ENCODE data around the gene CDH4. TPM values are rescaled to one million over a fixed set of nuclear protein-coding genes. Genes with fewer than 3 reads are reported as not detected.

Gene CDH4
- total RNA-seq, 1 donor from 2014 or later: 0.23 TPM

DNA sequence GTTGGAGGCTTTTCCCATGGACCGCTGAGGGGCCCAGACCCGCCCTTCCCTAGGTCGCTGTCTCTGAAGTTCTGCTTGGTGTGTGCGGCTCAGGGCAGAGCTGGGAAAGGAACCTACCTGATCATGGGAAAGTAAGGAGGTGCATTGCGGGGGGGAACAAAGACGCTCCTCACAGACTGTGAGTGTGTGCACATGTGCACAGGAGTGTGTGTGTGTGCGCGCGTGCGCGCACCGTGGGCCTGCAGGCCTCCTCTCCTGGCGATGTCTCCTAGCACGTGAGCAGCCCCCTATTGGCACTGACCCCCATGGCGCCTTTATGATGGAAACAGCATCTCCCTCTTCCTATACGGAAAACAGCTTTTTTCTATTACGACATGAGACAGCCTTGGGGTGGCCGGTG, 589.5 kb downstream of the CDH4 start:
- H3K27ac Mint-ChIP-seq (ENCODE audit: unreplicated experiment): no peak overlapping the region
- no peaks in the 10 kb centered on the region for H3K9me3 Mint-ChIP-seq (ENCODE audit: unreplicated experiment)
- no peaks in the 10 kb centered on the region for H3K36me3 Mint-ChIP-seq (ENCODE audit: low read depth, unreplicated experiment)
- DNase-seq (ENCODE audit: low spot score): no peak
- no peak overlapping the region for H3K4me3 Mint-ChIP-seq (ENCODE audit: unreplicated experiment)
- TF ChIP-seq, protein P1, sequence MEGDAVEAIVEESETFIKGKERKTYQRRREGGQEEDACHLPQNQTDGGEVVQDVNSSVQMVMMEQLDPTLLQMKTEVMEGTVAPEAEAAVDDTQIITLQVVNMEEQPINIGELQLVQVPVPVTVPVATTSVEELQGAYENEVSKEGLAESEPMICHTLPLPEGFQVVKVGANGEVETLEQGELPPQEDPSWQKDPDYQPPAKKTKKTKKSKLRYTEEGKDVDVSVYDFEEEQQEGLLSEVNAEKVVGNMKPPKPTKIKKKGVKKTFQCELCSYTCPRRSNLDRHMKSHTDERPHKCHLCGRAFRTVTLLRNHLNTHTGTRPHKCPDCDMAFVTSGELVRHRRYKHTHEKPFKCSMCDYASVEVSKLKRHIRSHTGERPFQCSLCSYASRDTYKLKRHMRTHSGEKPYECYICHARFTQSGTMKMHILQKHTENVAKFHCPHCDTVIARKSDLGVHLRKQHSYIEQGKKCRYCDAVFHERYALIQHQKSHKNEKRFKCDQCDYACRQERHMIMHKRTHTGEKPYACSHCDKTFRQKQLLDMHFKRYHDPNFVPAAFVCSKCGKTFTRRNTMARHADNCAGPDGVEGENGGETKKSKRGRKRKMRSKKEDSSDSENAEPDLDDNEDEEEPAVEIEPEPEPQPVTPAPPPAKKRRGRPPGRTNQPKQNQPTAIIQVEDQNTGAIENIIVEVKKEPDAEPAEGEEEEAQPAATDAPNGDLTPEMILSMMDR (IDR thresholded peaks at IDR 0.05; ENCODE audit: unreplicated experiment): no peak
- H3K27me3 Mint-ChIP-seq (ENCODE audit: unreplicated experiment): peaks cover 9% of the 10 kb centered on the region
- H3K4me1 Mint-ChIP-seq (ENCODE audit: unreplicated experiment): no peaks in the 10 kb centered on the region

DNA sequence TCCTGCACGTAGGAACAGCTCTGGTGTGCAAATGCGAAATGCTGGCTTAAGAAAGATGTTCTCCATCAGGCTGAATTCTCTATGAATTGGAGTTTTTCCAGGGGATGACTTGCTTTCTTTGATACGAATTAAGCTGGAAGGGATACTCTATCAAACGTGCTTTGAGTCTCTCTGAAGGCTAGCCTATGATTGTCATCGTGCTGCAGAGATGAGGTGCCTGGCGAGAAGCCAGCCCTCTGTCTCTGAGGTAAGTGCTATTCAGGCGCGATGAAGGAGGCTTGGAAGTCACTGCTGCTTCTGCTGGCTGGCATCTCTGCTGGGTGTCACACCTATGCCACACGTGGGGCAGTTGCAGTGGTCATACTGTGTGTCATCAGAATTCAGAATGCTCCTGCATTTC, 589.9 kb downstream of the CDH4 start:
- Mint-ChIP-seq H3K36me3 (ENCODE audit: low read depth, unreplicated experiment) (no peaks in the 10 kb centered on the region), H3K4me1 (ENCODE audit: unreplicated experiment) (no peaks in the 10 kb centered on the region), H3K4me3 (ENCODE audit: unreplicated experiment) (no peak overlapping the region), H3K27me3 (ENCODE audit: unreplicated experiment) (peaks cover 9% of the 10 kb centered on the region), H3K9me3 (ENCODE audit: unreplicated experiment) (no peaks in the 10 kb centered on the region), H3K27ac (ENCODE audit: unreplicated experiment) (no peak overlapping the region)
- TF ChIP-seq, protein P1 (IDR thresholded peaks at IDR 0.05; ENCODE audit: unreplicated experiment): no peak
- no peak for DNase-seq (ENCODE audit: low spot score)

DNA sequence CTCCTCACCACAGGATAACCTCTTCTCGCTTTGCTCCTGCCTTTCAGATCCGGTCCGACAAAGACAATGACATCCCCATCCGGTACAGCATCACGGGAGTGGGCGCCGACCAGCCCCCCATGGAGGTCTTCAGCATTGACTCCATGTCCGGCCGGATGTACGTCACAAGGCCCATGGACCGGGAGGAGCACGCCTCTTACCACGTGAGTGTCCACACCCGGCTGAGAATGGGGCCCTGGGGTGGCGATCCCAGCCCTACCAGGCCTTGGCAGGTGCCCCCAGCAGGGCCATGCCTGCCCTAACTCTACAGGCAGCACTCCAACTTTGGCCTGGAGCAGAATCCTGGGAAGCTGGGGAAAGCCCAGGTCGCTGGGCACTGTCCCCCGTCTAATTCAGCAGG, 592.6 kb downstream of the CDH4 start:
- TF ChIP-seq, protein P1 (IDR thresholded peaks at IDR 0.05; ENCODE audit: unreplicated experiment): no peak
- Mint-ChIP-seq H3K9me3 (ENCODE audit: unreplicated experiment) (no peaks in the 10 kb centered on the region), H3K4me1 (ENCODE audit: unreplicated experiment) (no peaks in the 10 kb centered on the region), H3K36me3 (ENCODE audit: low read depth, unreplicated experiment) (no peaks in the 10 kb centered on the region), H3K27me3 (ENCODE audit: unreplicated experiment) (peaks cover 9% of the 10 kb centered on the region), H3K4me3 (ENCODE audit: unreplicated experiment) (no peak overlapping the region), H3K27ac (ENCODE audit: unreplicated experiment) (no peak overlapping the region)
- no peak for DNase-seq (ENCODE audit: low spot score)

DNA sequence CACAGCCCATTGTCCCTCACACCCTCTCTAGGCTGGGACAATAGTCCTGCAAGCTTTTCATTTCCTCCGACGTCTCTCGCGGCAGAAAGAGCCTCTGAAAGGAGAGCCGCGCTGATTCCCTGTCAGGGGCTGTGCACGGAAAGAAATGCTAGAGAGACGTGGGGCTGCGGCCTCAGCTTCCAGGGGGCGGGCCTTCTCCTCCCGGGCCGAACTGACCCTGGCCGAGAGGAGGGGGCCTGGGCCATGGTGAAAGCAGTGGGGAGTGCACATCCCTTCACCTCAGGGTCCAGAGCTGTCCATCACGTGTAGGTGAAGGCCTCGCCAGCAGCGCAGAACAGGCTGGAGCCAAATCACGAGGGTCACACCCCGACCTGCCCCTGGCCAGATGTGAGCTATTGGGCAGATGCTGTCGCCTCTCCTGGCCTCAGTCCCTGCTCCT, 593.2 kb downstream of the CDH4 start:
- H3K4me1 Mint-ChIP-seq (ENCODE audit: unreplicated experiment): no peaks in the 10 kb centered on the region
- H3K4me3 Mint-ChIP-seq (ENCODE audit: unreplicated experiment): no peak overlapping the region
- TF ChIP-seq, protein P1 (IDR thresholded peaks at IDR 0.05; ENCODE audit: unreplicated experiment): no peak
- no peaks in the 10 kb centered on the region for H3K36me3 Mint-ChIP-seq (ENCODE audit: low read depth, unreplicated experiment)
- no peaks in the 10 kb centered on the region for H3K9me3 Mint-ChIP-seq (ENCODE audit: unreplicated experiment)
- no peak overlapping the region for H3K27ac Mint-ChIP-seq (ENCODE audit: unreplicated experiment)
- H3K27me3 Mint-ChIP-seq (ENCODE audit: unreplicated experiment): peaks cover 9% of the 10 kb centered on the region
- no peak for DNase-seq (ENCODE audit: low spot score)

DNA sequence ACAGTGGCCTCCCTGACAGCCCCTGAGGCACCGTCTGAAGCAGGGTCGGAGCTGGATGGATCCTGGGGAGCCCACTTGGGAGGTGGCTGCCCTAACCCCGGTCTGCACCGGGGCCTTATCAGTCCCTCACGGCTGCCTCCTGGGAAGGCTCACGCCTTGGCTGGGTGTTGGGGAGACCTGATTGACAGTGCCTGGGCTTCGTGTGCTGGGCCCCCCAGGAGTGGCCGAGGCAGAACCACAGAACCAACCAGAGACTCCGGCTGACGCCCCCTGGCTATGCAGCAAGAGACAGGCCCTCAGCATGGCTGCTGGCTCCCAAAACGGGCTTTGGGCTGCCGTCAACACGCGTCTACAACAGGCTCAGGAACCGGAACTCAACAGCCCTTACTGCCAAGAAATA, 594.0 kb downstream of the CDH4 start:
- H3K27ac Mint-ChIP-seq (ENCODE audit: unreplicated experiment): no peak overlapping the region
- no peaks in the 10 kb centered on the region for H3K9me3 Mint-ChIP-seq (ENCODE audit: unreplicated experiment)
- H3K27me3 Mint-ChIP-seq (ENCODE audit: unreplicated experiment): peaks cover 7% of the 10 kb centered on the region
- TF ChIP-seq, protein P1 (IDR thresholded peaks at IDR 0.05; ENCODE audit: unreplicated experiment): no peak
- H3K4me1 Mint-ChIP-seq (ENCODE audit: unreplicated experiment): no peaks in the 10 kb centered on the region
- no peaks in the 10 kb centered on the region for H3K36me3 Mint-ChIP-seq (ENCODE audit: low read depth, unreplicated experiment)
- H3K4me3 Mint-ChIP-seq (ENCODE audit: unreplicated experiment): no peak overlapping the region
- DNase-seq (ENCODE audit: low spot score): no peak

All from endothelial cell (in vitro differentiated cells).